Gastroesophageal sphincter (tissue), 3 donors: Measurements from ENCODE around the gene ANO9.

Source experiments
- EP300 ChIP-seq: sonication (generic); formaldehyde crosslinking; IDR thresholded peaks from one replicate; pipeline ENCODE4 v1.6.1; 2017; ENCODE audit warnings: antibody characterized with exemption, mild to moderate bottlenecking
- POLR2A ChIP-seq, 2 donors: fragments of 450-650 bp; IDR thresholded peaks; one replicate each; pipeline ENCODE4 v1.6.1; 2017; ENCODE audit warnings: antibody characterized with exemption in 2 of 2, mild to moderate bottlenecking in 2 of 2, moderate library complexity in 1 of 2
- TF ChIP-seq, protein P1 (sequence below), 4 experiments: fragments of 200-600 bp in 2 of 4; fragments of 450-650 bp in 2 of 4; sonication (generic) in 1 of 4; IDR thresholded peaks; one replicate each; pipeline ENCODE4 v1.5.1; 2017 to 2019; ENCODE audit warnings: antibody characterized with exemption in 4 of 4, mild to moderate bottlenecking in 2 of 4, moderate library complexity in 2 of 4

- TF ChIP-seq POLR2A (IDR thresholded peaks at IDR 0.05): no peak
- TF ChIP-seq, protein P1, sequence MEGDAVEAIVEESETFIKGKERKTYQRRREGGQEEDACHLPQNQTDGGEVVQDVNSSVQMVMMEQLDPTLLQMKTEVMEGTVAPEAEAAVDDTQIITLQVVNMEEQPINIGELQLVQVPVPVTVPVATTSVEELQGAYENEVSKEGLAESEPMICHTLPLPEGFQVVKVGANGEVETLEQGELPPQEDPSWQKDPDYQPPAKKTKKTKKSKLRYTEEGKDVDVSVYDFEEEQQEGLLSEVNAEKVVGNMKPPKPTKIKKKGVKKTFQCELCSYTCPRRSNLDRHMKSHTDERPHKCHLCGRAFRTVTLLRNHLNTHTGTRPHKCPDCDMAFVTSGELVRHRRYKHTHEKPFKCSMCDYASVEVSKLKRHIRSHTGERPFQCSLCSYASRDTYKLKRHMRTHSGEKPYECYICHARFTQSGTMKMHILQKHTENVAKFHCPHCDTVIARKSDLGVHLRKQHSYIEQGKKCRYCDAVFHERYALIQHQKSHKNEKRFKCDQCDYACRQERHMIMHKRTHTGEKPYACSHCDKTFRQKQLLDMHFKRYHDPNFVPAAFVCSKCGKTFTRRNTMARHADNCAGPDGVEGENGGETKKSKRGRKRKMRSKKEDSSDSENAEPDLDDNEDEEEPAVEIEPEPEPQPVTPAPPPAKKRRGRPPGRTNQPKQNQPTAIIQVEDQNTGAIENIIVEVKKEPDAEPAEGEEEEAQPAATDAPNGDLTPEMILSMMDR (IDR thresholded peaks at IDR 0.05): no peak
- no peak for TF ChIP-seq EP300
These were observed 34.6 kb upstream of the ANO9 start for GRCh38 chr11:476416-476815.
